KMS-11 (cell line): Measurements from ENCODE around the gene MYH6.

Experiments used
- H2AFZ ChIP-seq: fragments of 200-600 bp; sonication (generic); 2 replicates; pipeline ENCODE4 v1.6.1; 2016; ENCODE audit warnings: antibody characterized with exemption, mixed run types, low read depth
- H3K27ac ChIP-seq: fragments of 200-600 bp; sonication (generic); 2 replicates; pipeline ENCODE4 v1.6.1; 2016; ENCODE audit warnings: mild to moderate bottlenecking, mixed run types
- H3K27me3 ChIP-seq: fragments of 200-600 bp; sonication (generic); 2 replicates; pipeline ENCODE4 v1.6.1; 2017; ENCODE audit warnings: mild to moderate bottlenecking, low read depth, mixed run types, moderate library complexity; ENCODE audit not compliant: insufficient read depth
- H3K36me3 ChIP-seq: fragments of 200-600 bp; sonication (generic); 2 replicates; pipeline ENCODE4 v1.6.1; 2017; ENCODE audit warnings: mild to moderate bottlenecking, mixed run types; ENCODE audit not compliant: insufficient read depth
- H3K4me1 ChIP-seq: fragments of 200-600 bp; sonication (generic); 2 replicates; pipeline ENCODE4 v1.6.1; 2016; ENCODE audit warnings: mild to moderate bottlenecking, low read depth, mixed run types; ENCODE audit not compliant: poor library complexity, severe bottlenecking
- H3K4me2 ChIP-seq: fragments of 200-600 bp; sonication (generic); 2 replicates; pipeline ENCODE4 v1.7.0; 2016; ENCODE audit warnings: mild to moderate bottlenecking, mixed run types
- H3K4me3 ChIP-seq: fragments of 200-600 bp; sonication (generic); IDR thresholded peaks from 2 replicates; pipeline ENCODE4 v1.6.1; 2017; ENCODE audit warnings: low read depth, low read length, mixed read lengths; ENCODE audit not compliant: insufficient read depth
- H3K79me2 ChIP-seq: fragments of 200-600 bp; sonication (generic); 2 replicates; pipeline ENCODE4 v1.6.1; 2016; ENCODE audit warnings: low read depth, mixed run types; ENCODE audit not compliant: insufficient read depth
- H3K9ac ChIP-seq: fragments of 200-600 bp; sonication (generic); 2 replicates; pipeline ENCODE4 v1.6.1; 2016; ENCODE audit warnings: mild to moderate bottlenecking, mixed run types
- H4K20me1 ChIP-seq: fragments of 200-600 bp; sonication (generic); 2 replicates; pipeline ENCODE4 v1.6.1; 2016; ENCODE audit warnings: mild to moderate bottlenecking, mixed run types; ENCODE audit not compliant: insufficient read depth
- CTCF ChIP-seq: fragments of 200-600 bp; sonication (generic); conservative IDR thresholded peaks from 2 replicates; pipeline ENCODE4 v1.6.1; 2017; ENCODE audit warnings: low read depth, mild to moderate bottlenecking, antibody characterized with exemption, low read length, moderate library complexity, mixed read lengths

Gene MYH6

GRCh38 chr14:23335623-23336022, 72.5 kb downstream of the MYH6 start:
- no peak for TF ChIP-seq CTCF
- Histone ChIP-seq H3K36me3 (no peaks in the 10 kb centered on the region), H2AFZ (no peak overlapping the region)

More at GRCh38 chr14:23335623-23336022, 72.5 kb downstream of the MYH6 start:
- Histone ChIP-seq H3K9ac (no peak overlapping the region), H3K4me2 (no peak overlapping the region), H3K27ac (no peak overlapping the region), H4K20me1 (no peaks in the 10 kb centered on the region), H3K4me1 (no peaks in the 10 kb centered on the region), H3K4me3 (no peak overlapping the region), H3K27me3 (no peaks in the 10 kb centered on the region), H3K79me2 (no peaks in the 10 kb centered on the region)
